ENCODE measurements around the gene ADARB2.
"Not testable (repeated sequence)": the region's sequence is repeated elsewhere in the genome, so short reads cannot be mapped to it uniquely, and the experiment has no call there.

Gene ADARB2

GRCh38 chr10:1538531-1539061, 198.7 kb downstream of the ADARB2 start:
- DNase-seq: no peak

GRCh38 chr10:1538121-1538520, 199.2 kb downstream of the ADARB2 start:
- DNase-seq: no peak

- not testable (repeated sequence) for DNase-seq
These were observed 199.9 kb downstream of the ADARB2 start for GRCh38 chr10:1537449-1537848.

- no peak for DNase-seq
These were observed 201.0 kb downstream of the ADARB2 start for GRCh38 chr10:1536341-1536740.

- no peak for DNase-seq
These were observed 201.9 kb downstream of the ADARB2 start for GRCh38 chr10:1535301-1535965.

GRCh38 chr10:1534820-1535219, 202.5 kb downstream of the ADARB2 start:
- DNase-seq: no peak

GRCh38 chr10:1532636-1533035, 204.7 kb downstream of the ADARB2 start:
- DNase-seq: no peak

- DNase-seq: no peak
These were observed 205.3 kb downstream of the ADARB2 start for GRCh38 chr10:1531883-1532597.

- no peak for DNase-seq
These were observed 206.3 kb downstream of the ADARB2 start for GRCh38 chr10:1530871-1531517.

GRCh38 chr10:1529806-1530413, 207.4 kb downstream of the ADARB2 start:
- no peak for DNase-seq

- no peak for DNase-seq
These were observed 209.4 kb downstream of the ADARB2 start for GRCh38 chr10:1527951-1528350.

GRCh38 chr10:1526436-1527055, 210.8 kb downstream of the ADARB2 start:
- DNase-seq: no peak

- no peak for DNase-seq
These were observed 211.8 kb downstream of the ADARB2 start for GRCh38 chr10:1525354-1526162.

- no peak for DNase-seq
These were observed 212.8 kb downstream of the ADARB2 start for GRCh38 chr10:1524540-1524939.

- DNase-seq: no peak
These were observed 214.1 kb downstream of the ADARB2 start for GRCh38 chr10:1523221-1523620.

GRCh38 chr10:1522237-1522636, 215.1 kb downstream of the ADARB2 start:
- DNase-seq: no peak

- no peak for DNase-seq
These were observed 215.6 kb downstream of the ADARB2 start for GRCh38 chr10:1521741-1522140.

GRCh38 chr10:1520909-1521565, 216.3 kb downstream of the ADARB2 start:
- DNase-seq: no peak

- no peak for DNase-seq
These were observed 217.9 kb downstream of the ADARB2 start for GRCh38 chr10:1519391-1519790.

GRCh38 chr10:1517684-1518083, 219.6 kb downstream of the ADARB2 start:
- DNase-seq: no peak

- no peak for DNase-seq
These were observed 220.7 kb downstream of the ADARB2 start for GRCh38 chr10:1516492-1517165.

All from NCI-H69 (cell line).